Muscle layer of duodenum (tissue), 2 donors: ENCODE data around the gene XPC.

ENCODE experiments used
- H3K27ac ChIP-seq: one replicate; pipeline ENCODE4 v1.7.0; 2013; ENCODE audit warnings: mild to moderate bottlenecking, low read length
- H3K27me3 ChIP-seq: one replicate; pipeline ENCODE4 v1.7.0; 2013; ENCODE audit warnings: low read depth, mild to moderate bottlenecking, control low read depth, low read length
- H3K36me3 ChIP-seq, 2 donors: one replicate each; pipeline ENCODE4 v1.7.0; 2013; ENCODE audit warnings: low read length in 2 of 2, control low read depth in 1 of 2, mild to moderate bottlenecking in 1 of 2; ENCODE audit not compliant: insufficient read depth in 2 of 2, control insufficient read depth in 1 of 2
- H3K4me1 ChIP-seq, 2 donors: one replicate each; pipeline ENCODE4 v1.7.0; 2013; ENCODE audit warnings: low read length in 2 of 2, mild to moderate bottlenecking in 2 of 2, control low read depth in 1 of 2, moderate library complexity in 1 of 2; ENCODE audit not compliant: insufficient read depth in 2 of 2, control insufficient read depth in 1 of 2
- H3K4me3 ChIP-seq, 2 donors: one replicate each; pipeline ENCODE4 v1.7.0; 2013; ENCODE audit warnings: low read length in 2 of 2, low read depth in 1 of 2, mild to moderate bottlenecking in 1 of 2
- H3K9me3 ChIP-seq, 2 donors: one replicate each; pipeline ENCODE4 v1.7.0; 2013; ENCODE audit warnings: low read length in 2 of 2, control low read depth in 1 of 2, mild to moderate bottlenecking in 1 of 2; ENCODE audit not compliant: control insufficient read depth in 1 of 2
- donor health status: healthy.

XPC gene

DNA sequence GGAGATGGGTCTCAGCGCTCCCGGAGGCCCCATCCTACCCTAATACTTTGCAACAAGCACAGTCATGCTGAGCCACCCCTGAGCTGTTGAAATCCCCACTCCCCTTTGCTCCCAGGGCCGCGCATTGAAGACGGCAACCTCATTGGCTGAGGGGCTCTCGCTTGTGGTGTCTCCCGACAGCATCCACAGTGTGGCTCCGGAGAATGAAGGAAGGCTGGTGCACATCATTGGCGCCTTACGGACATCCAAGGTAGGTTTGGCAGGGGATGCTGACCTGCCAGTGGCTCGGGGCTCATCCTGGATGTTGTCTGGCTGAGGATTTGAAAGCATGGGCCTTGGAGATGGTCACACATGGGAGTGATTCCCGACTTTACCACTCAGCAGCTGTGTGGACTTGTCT, 47.7 kb downstream of the XPC start:
- no peaks in the 10 kb centered on the region for H3K9me3 ChIP-seq
- peaks cover 71 to 74% of the 10 kb centered on the region in 2 donors for H3K36me3 ChIP-seq
- H3K4me3 ChIP-seq = no peak overlapping the region
- peaks cover 11 to 19% of the 10 kb centered on the region in 2 donors for H3K4me1 ChIP-seq
- H3K27ac ChIP-seq = no peak overlapping the region
- no peaks in the 10 kb centered on the region for H3K27me3 ChIP-seq

DNA sequence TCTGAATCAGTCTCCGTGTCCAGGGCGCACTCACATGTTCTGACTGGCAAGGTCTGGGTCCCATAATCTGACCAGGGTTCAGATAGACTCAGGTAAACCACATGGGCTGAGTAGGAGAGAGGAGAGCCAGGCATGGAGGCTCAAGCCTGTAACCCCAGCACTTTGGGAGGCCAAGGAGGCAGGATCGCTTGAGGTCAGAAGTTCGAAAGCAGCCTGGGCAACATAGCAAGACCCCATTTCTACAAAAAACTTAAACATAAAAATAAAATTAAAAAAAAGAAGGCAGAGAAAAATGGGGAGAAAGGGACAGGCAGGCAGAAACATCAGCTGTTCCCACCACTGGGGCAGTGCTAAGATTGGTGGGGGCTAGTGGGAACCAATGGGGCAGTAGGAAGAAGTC, 48.2 kb downstream of the XPC start:
- Histone ChIP-seq H3K4me1 (peaks cover 11 to 19% of the 10 kb centered on the region in 2 donors), H3K36me3 (peaks cover 66 to 70% of the 10 kb centered on the region in 2 donors), H3K27me3 (no peaks in the 10 kb centered on the region), H3K4me3 (no peak overlapping the region), H3K27ac (no peak overlapping the region), H3K9me3 (no peaks in the 10 kb centered on the region)

DNA sequence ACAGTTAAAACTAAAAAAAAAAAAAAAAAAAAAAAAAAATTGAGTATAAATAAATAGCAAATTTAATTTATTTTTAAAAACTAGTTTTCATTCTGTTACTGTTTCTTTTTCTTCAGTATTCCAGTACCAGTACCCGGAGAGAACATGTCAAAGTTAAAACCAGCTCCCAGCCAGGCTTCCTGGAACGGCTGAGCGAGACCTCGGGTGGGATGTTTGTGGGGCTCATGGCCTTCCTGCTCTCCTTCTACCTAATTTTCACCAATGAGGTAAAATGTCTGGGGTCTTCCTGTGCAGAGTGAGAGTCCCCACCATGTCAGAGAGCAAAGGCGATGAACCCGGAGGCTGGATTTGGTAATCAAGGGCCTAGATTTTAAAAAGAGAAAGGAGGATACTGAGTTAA, 49.1 kb downstream of the XPC start:
- Histone ChIP-seq H3K9me3 (no peaks in the 10 kb centered on the region), H3K4me1 (peaks cover 11 to 19% of the 10 kb centered on the region in 2 donors), H3K27ac (no peak overlapping the region), H3K27me3 (no peaks in the 10 kb centered on the region), H3K4me3 (no peak overlapping the region), H3K36me3 (peaks cover 57 to 60% of the 10 kb centered on the region in 2 donors)

DNA sequence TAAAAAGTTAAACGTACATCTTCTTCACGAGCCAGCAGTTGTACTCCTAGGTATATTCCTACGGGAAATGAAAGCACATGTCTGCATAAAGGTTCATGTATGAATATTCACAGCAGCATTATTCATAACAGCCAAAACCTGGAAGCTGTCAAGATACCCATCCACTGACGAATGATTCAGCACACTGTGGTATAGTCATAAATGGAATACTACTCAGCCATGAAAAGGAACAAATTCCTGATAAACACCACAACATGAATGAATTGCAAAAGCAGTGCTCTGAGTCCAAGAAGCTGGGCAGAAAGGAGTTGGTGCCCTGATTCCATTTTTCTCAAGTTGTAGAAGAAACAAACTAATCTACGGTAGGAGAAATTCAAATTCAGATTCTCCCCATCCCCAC, 49.7 kb downstream of the XPC start:
- Histone ChIP-seq H3K27ac (no peak overlapping the region), H3K36me3 (peaks cover 51 to 55% of the 10 kb centered on the region in 2 donors), H3K27me3 (no peaks in the 10 kb centered on the region), H3K4me1 (peaks cover 11 to 22% of the 10 kb centered on the region in 2 donors), H3K4me3 (no peak overlapping the region), H3K9me3 (no peaks in the 10 kb centered on the region)

DNA sequence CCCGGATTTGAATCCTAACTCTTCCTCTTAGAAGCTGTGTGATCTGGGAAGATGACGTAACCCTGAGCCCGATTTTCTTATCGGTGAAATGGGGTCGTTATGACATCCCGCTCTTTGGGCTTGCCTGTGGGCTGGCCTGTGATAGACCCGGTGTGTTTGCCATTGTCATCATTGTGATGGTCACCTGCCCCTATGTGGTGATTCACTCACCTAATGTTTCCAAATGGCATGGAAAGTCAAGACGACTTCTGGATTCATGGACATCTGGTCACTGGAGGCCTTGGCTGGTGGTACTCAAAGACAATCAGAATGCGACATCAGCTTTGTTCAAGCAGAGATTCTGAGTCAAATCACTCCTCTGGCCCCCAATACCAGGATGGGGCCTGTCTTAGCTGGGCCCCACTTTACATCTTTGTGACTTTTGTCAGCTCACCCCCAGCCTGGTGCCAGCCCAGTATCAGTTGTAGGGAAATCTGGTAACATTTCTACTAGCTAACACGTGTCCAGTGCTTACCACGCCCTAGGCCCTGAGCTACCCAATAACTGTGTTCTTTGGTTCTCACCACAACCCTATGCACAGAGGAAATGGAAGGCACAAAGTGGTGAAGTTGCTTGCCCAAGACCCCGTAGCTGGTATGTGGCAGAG, 50.8 kb downstream of the XPC start:
- Histone ChIP-seq H3K4me1 (peaks cover 18 to 32% of the 10 kb centered on the region in 2 donors), H3K9me3 (no peaks in the 10 kb centered on the region), H3K27me3 (no peaks in the 10 kb centered on the region), H3K36me3 (peaks cover 41 to 44% of the 10 kb centered on the region in 2 donors), H3K4me3 (no peak overlapping the region), H3K27ac (no peak overlapping the region)

DNA sequence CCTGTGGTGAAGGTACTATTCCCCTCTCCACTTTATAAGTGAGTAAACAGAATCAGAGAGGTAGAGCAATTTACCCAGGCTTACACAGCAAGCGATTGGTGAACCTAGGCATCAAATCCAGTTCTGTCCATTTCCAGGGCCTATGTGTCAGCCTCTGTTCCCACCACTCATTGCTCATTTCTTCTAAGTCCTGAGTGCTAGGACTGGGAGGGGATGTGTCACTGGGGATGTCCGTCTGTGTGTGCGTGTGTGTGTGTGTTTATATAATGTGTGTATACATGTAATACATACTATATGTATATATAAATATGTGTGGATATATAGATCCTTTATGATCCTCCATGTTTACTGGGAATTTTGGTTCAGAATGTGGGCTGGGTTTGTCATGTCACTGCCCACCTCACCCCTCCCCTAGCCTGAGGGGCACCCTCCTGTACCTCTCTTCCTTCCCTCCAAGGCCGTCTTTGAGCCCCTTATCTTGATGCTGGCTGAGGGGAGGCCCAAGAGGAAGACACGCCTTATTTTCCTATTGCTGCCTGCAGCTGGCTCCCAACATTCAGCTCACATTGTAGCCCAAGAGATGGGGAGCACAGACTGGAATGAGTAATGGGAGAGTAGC, 51.4 kb downstream of the XPC start:
- Histone ChIP-seq H3K4me1 (peaks cover 18 to 35% of the 10 kb centered on the region in 2 donors), H3K27me3 (no peaks in the 10 kb centered on the region), H3K9me3 (no peaks in the 10 kb centered on the region), H3K4me3 (peak overlapping the region; percentile 88 to 89), H3K36me3 (peaks cover 35 to 37% of the 10 kb centered on the region in 2 donors), H3K27ac (peak overlapping the region; percentile 94)

DNA sequence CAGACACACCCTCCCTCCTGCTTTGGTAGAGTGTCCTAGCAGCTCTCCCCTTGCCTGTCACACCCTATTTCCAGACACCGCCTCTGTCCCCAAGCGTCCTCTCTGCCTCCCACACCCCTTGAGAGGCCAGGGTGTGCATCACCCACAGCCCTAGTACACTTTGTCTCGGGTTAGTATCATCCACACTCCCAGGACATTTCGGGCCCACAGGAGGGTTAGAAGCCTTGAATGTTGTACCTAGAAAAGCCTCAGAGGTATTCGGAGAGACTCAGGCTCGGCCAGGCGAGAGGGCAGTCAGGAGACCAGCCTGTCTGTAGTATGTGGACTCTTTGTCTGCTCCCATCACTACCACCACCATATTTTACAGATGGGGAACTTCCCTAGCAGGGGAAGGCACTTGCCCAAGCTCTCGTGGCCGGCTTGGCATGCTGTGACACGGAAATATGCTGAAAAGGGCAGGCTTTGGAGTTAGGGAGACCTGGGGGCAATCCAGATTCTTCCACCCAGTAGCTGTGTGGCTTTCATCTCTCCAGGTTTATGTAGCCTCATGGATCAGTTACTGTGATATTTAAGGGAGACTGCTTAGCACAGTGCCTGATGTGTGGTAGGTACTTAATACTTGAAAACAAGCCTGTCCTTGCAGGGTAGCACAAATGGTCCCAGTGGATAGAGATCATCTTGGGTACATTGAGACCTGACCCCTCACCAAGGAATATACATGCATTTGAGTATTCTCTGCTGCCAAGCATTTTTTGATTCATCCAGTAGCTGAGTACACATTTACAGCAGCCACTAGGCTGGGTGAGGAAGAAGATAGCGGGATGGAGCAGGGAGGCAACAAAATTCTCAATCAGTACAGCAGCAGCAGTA, 52.1 kb downstream of the XPC start:
- peaks cover 18 to 35% of the 10 kb centered on the region in 2 donors for H3K4me1 ChIP-seq
- peaks cover 30% of the 10 kb centered on the region in 2 donors for H3K36me3 ChIP-seq
- H3K9me3 ChIP-seq = no peaks in the 10 kb centered on the region
- H3K27me3 ChIP-seq = no peaks in the 10 kb centered on the region
- H3K27ac ChIP-seq = peak overlapping the region; percentile 94
- H3K4me3 ChIP-seq = peak overlapping the region; percentile 88 to 89

DNA sequence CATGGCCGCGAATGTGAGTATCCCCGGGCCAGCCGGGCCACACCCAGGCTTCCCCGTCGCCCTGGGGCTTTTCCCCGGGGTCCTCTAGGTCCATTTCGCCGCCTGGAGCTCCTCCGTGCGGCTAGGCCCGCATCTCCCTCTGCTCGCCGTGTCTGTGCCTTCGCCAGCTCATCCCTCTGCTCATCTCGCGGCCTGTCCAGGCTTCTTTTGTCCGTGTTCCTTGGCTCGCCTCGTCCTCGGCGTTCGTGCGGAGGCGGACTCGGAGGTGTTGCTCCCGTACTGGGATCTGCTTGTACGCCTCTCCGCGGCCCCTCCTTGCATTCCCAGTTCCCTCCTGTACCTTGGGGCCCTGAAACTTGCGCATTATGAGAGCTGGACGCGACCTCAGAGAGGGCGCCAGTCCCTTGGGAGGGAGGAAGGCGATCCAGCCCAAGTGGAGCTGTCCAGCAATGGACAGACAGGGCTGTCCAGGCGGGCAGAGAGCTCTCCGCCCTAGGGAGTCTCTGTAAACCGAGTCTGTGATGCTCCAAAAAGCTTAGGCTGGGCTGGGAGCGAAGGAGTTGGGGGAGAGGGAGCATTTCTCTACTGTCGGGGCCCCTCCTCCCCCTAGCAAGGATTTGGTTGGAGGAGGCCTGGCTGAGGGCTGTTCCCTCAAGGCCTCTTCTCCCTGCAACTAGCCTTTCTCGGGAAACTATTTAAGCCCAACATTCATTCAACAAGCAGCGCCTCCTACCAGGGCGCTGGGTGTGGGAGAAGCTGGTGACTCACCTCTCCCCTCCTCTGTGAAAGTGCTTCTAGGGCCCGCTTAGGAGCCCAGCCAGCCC, 53.0 kb downstream of the XPC start:
- H3K27ac ChIP-seq = peak overlapping the region; percentile 94
- H3K9me3 ChIP-seq = no peaks in the 10 kb centered on the region
- H3K36me3 ChIP-seq = peaks cover 21 to 23% of the 10 kb centered on the region in 2 donors
- H3K4me3 ChIP-seq = peak overlapping the region; percentile 88 to 89
- H3K4me1 ChIP-seq = peaks cover 18 to 35% of the 10 kb centered on the region in 2 donors
- no peaks in the 10 kb centered on the region for H3K27me3 ChIP-seq

DNA sequence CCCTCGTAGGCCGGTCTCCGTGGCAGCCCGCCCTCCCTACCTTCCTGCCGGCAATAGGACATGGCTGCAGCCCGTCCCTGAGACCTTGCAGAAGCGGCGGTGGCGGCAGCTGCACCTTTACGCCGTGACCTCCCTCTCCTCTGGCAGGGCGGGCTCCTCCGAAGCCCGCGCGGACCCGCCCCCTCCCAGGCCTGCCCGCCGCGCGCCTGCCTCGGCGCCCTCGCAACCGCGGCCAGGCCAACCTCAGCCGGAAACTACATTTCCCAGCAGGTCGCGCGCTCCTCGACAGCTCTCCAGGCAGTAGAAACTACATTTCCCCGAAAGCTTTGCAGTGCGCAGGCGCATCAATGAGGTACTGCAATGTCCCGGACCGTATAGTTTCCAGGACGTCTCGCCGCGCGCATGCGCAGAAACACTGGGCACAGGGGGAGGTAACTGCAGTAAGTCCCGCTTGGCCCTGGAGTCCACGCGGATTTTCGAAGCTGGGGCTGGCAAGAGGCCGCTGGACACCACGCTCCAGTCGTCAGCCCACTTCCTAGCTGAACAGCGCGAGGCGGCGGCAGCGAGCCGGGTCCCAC, 53.7 kb downstream of the XPC start, which contains the start of the genes CHCHD4 and TMEM43:
Gene CHCHD4, minus strand, starts transcription at position 256 of the 578 bp plus-strand sequence. Its CDS starts 194 bp downstream, at position 62.
Gene TMEM43, plus strand, starts transcription at position 438 of the 578 bp plus-strand sequence. CDS start 142 bp downstream, outside the sequence.
- H3K27ac ChIP-seq = peak within 1 kb of the TSS; percentile 94

DNA sequence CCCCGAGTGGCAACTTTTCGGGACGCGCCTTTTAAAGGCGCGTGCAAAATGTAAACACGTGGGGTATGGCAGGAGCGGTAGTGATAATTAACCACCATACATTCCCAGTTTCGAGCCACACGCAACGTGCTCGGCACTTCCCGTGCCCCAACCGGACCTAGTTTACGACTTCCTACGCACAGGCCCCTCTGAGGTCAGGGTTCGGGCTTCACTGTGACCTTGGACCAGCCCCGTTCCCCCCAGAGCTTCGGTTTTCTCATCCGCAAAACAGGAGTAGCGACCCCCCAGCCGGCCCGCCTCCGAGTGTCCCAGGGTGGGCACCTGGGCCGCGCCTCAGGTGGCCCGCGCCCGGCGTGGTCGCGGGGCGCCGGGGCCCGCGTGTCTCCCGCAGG, 54.2 kb downstream of the XPC start:
- H3K36me3 ChIP-seq = peaks cover 15 to 17% of the 10 kb centered on the region in 2 donors
- no peaks in the 10 kb centered on the region for H3K9me3 ChIP-seq
- peaks cover 18 to 35% of the 10 kb centered on the region in 2 donors for H3K4me1 ChIP-seq
- no peaks in the 10 kb centered on the region for H3K27me3 ChIP-seq
- H3K27ac ChIP-seq = peak overlapping the region; percentile 94
- peak overlapping the region; percentile 88 to 89 for H3K4me3 ChIP-seq

More for the DNA sequence above, 53.7 kb downstream of the XPC start, which contains the start of the genes CHCHD4 and TMEM43:
- Histone ChIP-seq H3K27me3 (no peaks in the 10 kb centered on the region), H3K4me1 (peaks cover 18 to 35% of the 10 kb centered on the region in 2 donors), H3K4me3 (peak within 1 kb of the TSS; percentile 88 to 89), H3K9me3 (no peaks in the 10 kb centered on the region), H3K36me3 (peaks cover 18 to 22% of the 10 kb centered on the region in 2 donors)
